HepG2 (cell line): ENCODE results near the gene YPEL4. TPM values are rescaled to one million over a fixed set of nuclear protein-coding genes. Genes with fewer than 3 reads are reported as not detected.

Source experiments
- BRD4 ChIP-seq: sonication (generic); formaldehyde crosslinking; IDR thresholded peaks from 2 replicates; pipeline ENCODE4 v1.4.0; 2020; ENCODE audit warnings: missing genetic modification reagents
- MYC ChIP-seq: sonication (generic); formaldehyde crosslinking; IDR thresholded peaks from 2 replicates; pipeline ENCODE4 v1.9.0; 2021; ENCODE audit warnings: missing genetic modification reagents, borderline replicate concordance
- POLR2AphosphoS5 ChIP-seq: IDR thresholded peaks from 2 replicates; pipeline ENCODE4 v1.6.1; 2012; ENCODE audit warnings: low read depth, low read length
- SP2 ChIP-seq: sonication (generic); formaldehyde crosslinking; IDR thresholded peaks from 2 replicates; pipeline ENCODE4 v1.5.1; 2020; ENCODE audit warnings: mild to moderate bottlenecking, missing genetic modification reagents
- ZNF251 ChIP-seq: sonication (generic); formaldehyde crosslinking; IDR thresholded peaks from 2 replicates; pipeline ENCODE4 v1.9.0; 2021; ENCODE audit warnings: mild to moderate bottlenecking, missing genetic modification reagents
- ZNF441 ChIP-seq: sonication (generic); formaldehyde crosslinking; IDR thresholded peaks from 2 replicates; pipeline ENCODE4 v1.7.0; 2021; ENCODE audit warnings: missing genetic modification reagents, borderline replicate concordance
- polyA plus RNA-seq, 8 experiments: library from polyadenylated mRNA; depleted of rRNA in 3 of 8; stranded (reverse) in 7 of 8; unstranded in 1 of 8; fragments of >200 nt; fragmentation: Illumina TruSeq in 4 of 8; extraction: Trizol in 4 of 8; gene quantifications; 2 replicates each; pipeline versions ENCODE4 v1.2.1 to v1.2.3, GENCODE V29; 2011 to 2016; ENCODE audit warnings: low read depth in 4 of 8, missing spikeins in 1 of 8, mixed read lengths in 1 of 8; ENCODE audit not compliant: insufficient read depth in 1 of 8
- total RNA-seq, 5 experiments: library from RNA; depleted of rRNA; stranded (reverse); fragments of >200 nt; fragmentation: Illumina TruSeq; extraction: Trizol; gene quantifications; 2 replicates each; pipeline ENCODE4 v1.2.3, GENCODE V29; 2016; ENCODE audit warnings: low read depth in 1 of 5
- TF ChIP-seq, protein P1 (sequence below): sonication (generic); formaldehyde crosslinking; IDR thresholded peaks from 2 replicates; pipeline ENCODE4 v1.4.0; 2020; ENCODE audit warnings: missing genetic modification reagents, borderline replicate concordance
- TF ChIP-seq, protein P2 (sequence below): sonication (generic); formaldehyde crosslinking; IDR thresholded peaks from 2 replicates; pipeline ENCODE4 v1.9.0; 2022; ENCODE audit warnings: low read depth, missing genetic modification reagents
- TF ChIP-seq, protein P3 (sequence below): sonication (generic); formaldehyde crosslinking; IDR thresholded peaks from 2 replicates; pipeline ENCODE4 v1.9.0; 2021; ENCODE audit warnings: missing genetic modification reagents, borderline replicate concordance

YPEL4 gene
- total and polyA plus RNA-seq, 2 of the 13 experiments (the other 11 are each of a cell fraction or from before 2014, with no cell fraction given), result 0.04 TPM; not detected in 1

DNA sequence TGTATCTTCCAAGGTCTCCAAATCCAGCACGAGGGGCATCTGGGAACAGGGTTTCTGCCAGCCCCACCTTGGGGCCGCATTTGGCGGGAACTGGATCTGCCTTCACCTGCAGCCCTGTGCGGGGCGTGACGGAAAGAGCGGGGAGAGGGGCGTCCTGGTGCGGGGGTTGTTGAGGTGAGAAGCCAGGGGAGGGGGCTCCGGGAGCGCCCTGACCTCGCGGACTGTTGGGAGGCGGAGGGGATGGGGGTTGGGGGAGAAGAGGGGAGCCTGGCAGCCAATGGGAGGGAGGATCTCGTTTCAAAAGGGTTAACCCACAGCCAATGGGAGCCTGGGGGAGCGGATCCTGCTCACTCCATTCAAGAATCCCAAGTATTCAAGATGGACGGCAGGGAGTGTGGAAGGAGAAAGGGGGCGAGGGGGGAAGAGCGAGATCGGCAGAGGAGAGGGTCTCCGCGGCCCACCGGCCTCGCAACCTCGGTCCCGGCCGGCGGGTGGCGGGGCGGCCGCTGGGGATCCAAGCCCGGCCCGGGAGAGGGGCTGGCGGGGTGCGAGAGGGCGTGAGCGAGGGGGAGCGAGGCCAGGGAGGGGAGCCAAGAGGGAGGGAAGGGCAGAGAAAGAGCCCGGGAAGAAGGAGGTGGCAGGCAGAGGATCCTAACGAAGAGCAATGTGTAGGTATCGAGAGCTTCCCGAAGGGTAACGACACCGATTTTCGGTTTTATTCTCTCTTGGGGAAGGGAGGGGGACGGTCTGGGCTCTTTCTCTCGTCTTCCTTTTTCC, 11.5 kb downstream of the YPEL4 start (continued):
- TF ChIP-seq, protein P1, sequence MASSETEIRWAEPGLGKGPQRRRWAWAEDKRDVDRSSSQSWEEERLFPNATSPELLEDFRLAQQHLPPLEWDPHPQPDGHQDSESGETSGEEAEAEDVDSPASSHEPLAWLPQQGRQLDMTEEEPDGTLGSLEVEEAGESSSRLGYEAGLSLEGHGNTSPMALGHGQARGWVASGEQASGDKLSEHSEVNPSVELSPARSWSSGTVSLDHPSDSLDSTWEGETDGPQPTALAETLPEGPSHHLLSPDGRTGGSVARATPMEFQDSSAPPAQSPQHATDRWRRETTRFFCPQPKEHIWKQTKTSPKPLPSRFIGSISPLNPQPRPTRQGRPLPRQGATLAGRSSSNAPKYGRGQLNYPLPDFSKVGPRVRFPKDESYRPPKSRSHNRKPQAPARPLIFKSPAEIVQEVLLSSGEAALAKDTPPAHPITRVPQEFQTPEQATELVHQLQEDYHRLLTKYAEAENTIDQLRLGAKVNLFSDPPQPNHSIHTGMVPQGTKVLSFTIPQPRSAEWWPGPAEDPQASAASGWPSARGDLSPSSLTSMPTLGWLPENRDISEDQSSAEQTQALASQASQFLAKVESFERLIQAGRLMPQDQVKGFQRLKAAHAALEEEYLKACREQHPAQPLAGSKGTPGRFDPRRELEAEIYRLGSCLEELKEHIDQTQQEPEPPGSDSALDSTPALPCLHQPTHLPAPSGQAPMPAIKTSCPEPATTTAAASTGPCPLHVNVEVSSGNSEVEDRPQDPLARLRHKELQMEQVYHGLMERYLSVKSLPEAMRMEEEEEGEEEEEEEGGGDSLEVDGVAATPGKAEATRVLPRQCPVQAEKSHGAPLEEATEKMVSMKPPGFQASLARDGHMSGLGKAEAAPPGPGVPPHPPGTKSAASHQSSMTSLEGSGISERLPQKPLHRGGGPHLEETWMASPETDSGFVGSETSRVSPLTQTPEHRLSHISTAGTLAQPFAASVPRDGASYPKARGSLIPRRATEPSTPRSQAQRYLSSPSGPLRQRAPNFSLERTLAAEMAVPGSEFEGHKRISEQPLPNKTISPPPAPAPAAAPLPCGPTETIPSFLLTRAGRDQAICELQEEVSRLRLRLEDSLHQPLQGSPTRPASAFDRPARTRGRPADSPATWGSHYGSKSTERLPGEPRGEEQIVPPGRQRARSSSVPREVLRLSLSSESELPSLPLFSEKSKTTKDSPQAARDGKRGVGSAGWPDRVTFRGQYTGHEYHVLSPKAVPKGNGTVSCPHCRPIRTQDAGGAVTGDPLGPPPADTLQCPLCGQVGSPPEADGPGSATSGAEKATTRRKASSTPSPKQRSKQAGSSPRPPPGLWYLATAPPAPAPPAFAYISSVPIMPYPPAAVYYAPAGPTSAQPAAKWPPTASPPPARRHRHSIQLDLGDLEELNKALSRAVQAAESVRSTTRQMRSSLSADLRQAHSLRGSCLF (CRISPR knock-in tag), result no peak
- TF ChIP-seq BRD4, result no peak
- TF ChIP-seq MYC, result peak; percentile 20; the same call in 1 of the 2 replicates
- TF ChIP-seq, protein P2, sequence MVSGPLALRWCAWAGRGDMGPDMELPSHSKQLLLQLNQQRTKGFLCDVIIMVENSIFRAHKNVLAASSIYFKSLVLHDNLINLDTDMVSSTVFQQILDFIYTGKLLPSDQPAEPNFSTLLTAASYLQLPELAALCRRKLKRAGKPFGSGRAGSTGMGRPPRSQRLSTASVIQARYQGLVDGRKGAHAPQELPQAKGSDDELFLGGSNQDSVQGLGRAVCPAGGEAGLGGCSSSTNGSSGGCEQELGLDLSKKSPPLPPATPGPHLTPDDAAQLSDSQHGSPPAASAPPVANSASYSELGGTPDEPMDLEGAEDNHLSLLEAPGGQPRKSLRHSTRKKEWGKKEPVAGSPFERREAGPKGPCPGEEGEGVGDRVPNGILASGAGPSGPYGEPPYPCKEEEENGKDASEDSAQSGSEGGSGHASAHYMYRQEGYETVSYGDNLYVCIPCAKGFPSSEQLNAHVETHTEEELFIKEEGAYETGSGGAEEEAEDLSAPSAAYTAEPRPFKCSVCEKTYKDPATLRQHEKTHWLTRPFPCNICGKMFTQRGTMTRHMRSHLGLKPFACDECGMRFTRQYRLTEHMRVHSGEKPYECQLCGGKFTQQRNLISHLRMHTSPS (CRISPR knock-in tag), result no peak
- TF ChIP-seq, protein P3, sequence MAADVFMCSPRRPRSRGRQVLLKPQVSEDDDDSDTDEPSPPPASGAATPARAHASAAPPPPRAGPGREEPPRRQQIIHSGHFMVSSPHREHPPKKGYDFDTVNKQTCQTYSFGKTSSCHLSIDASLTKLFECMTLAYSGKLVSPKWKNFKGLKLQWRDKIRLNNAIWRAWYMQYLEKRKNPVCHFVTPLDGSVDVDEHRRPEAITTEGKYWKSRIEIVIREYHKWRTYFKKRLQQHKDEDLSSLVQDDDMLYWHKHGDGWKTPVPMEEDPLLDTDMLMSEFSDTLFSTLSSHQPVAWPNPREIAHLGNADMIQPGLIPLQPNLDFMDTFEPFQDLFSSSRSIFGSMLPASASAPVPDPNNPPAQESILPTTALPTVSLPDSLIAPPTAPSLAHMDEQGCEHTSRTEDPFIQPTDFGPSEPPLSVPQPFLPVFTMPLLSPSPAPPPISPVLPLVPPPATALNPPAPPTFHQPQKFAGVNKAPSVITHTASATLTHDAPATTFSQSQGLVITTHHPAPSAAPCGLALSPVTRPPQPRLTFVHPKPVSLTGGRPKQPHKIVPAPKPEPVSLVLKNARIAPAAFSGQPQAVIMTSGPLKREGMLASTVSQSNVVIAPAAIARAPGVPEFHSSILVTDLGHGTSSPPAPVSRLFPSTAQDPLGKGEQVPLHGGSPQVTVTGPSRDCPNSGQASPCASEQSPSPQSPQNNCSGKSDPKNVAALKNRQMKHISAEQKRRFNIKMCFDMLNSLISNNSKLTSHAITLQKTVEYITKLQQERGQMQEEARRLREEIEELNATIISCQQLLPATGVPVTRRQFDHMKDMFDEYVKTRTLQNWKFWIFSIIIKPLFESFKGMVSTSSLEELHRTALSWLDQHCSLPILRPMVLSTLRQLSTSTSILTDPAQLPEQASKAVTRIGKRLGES (CRISPR knock-in tag), result no peak
- TF ChIP-seq ZNF251 (CRISPR knock-in tag), result no peak
- 0 out of 2 replicates have a peak, but pooled peaks have one; percentile 28 for TF ChIP-seq ZNF441
- TF ChIP-seq POLR2AphosphoS5, result peak; percentile 58
- 0 out of 2 replicates have a peak, but pooled peaks have one; percentile 22 for TF ChIP-seq SP2 (CRISPR knock-in tag)
